Activated CD4-positive, CD25-positive, alpha-beta regulatory T cell treated with anti-CD3 and anti-CD28 coated beads, Interleukin-2, amount 50 U/mL, for 16 hours (primary cell): Measurements from ENCODE around the gene HAO1.

Experiments used
- DNase-seq: peaks from one replicate; pipeline ENCODE4 v3.0.0-alpha.2; 2020; ENCODE audit warnings: low read depth, low spot score

The HAO1 gene

DNA sequence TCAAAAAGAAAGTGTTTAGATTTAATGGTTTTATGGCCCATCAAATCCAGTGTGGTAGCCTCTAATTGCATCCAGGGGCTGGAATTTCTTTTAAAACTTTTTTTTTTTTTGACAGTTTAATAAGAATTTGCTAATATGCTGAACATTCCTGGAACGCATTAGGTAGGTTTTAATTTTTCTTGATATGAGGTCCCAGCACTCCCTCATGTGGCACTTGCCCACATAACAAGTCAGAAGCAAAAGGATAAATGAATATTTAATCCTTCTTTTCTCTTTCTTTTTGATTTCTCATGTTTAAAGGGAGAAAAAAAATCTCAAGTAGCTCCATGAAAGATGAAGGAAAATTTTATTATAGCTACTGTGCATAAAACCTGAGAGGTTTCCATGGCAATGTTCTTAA is 13.5 kb downstream of the HAO1 start:
- no peak for DNase-seq

DNA sequence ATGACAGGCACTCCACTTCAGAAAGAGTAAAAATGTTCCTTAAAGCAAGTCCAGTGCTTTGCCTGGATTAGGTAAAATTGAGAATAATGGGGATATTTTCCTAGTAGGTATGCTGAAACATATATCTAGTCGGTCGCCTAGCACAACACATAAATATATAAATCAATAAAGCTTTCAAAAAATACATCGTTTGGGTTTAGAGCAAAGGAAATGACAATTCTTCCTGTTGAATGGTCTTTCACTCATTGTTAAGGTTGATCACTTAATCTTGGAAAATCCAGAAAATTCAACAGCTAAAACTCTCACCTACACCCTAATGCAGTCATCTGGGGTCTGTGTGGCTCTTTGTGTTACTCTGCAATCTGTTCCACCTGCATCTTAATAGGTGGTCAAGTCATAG is 13.9 kb downstream of the HAO1 start:
- no peak for DNase-seq

DNA sequence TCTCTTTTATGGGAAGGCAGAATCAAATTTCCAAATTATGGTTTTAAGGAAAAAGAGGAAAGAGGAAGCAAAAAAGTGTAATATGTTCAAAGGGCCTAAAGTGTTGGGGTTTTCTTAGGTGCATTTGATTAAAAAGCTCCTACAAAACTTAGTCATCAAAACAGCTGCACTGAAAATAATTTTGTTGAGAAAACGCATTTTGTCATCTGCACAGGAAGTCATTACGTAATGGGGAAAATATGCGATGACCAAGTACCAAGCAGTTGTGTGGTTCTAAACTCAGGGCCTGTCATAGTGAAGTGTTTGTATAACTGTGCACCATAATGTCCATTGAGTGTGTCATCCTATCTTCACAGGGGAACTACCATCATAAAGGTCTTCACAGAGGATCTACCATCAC is 15.6 kb downstream of the HAO1 start:
- DNase-seq, result no peak

DNA sequence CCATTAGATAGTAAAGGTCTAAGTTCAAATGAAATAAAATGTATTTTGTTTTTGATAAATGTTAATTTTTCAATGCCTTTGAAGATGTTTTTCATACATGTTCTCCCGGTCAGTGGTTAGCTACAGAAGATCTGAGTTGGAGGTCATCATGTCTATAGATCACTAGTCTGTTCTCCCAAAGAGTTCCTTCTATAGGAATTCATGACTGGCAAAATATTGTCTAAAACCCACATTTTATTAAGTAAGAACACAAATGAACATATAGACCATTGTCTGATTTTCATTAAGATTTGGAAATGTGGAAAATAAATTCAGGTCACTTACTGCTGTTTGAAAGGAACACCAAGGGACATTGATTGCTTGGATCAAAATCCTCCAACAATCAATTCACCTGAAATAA is 23.6 kb downstream of the HAO1 start:
- DNase-seq, result no peak

- DNase-seq, result no peak
These were observed 27.7 kb downstream of the HAO1 start for GRCh38 chr20:7912551-7912950.

DNA sequence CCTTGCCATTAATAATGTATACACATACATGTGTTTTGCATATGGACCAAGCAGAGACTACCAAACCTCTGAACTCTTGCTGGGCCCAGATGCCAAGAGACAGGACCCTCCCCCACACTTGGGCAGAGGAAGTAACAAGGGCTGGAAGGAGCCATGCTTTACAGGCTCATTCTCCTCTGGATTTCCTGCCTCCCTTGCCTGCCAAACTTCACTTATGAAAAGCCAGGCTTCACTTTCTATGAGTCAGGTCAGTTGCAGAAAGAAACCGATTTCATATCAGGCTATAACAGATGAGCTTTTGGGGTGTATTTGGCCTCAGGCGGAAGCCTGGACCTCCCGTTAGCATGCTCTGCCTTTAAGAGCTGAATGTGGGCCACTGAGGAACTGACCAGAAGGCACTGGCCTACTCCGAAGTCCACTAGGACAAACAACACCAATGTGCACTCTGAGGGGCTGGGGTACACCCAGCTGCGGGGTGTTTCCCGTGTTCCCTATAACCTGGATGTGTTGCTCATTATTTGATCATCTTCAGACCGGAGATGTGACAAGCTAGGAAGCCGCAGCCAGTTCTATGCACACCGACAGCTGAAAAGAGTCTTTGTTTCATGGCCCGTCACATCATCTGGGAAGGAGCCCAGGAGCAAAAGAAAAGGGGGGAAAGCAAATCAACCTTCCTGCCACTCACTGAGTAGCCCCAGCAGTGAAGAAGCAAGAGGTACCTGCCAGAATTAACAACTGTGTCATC is 28.5 kb downstream of the HAO1 start:
- no peak for DNase-seq

DNA sequence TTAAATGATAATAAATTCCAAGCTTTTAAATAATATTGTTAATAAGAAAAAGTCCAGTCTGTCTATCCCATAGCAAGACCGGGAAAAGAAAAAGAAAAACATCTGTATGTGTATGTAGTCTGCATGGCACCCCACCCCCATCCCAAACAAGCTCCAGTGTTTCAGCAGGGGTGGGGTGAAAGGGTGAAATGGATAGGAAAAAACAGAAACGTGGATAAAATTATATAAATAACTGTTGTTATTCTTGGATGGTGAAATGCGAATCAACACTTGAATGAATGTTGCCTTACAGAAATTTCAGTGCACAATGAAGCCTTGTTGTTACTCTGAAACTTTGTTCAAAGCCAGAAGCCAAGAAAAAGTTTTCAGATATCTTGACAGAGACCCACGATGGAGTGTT is 31.4 kb downstream of the HAO1 start:
- no peak for DNase-seq

GRCh38 chr20:7903429-7903828 is 36.8 kb downstream of the HAO1 start:
- DNase-seq, result no peak

DNA sequence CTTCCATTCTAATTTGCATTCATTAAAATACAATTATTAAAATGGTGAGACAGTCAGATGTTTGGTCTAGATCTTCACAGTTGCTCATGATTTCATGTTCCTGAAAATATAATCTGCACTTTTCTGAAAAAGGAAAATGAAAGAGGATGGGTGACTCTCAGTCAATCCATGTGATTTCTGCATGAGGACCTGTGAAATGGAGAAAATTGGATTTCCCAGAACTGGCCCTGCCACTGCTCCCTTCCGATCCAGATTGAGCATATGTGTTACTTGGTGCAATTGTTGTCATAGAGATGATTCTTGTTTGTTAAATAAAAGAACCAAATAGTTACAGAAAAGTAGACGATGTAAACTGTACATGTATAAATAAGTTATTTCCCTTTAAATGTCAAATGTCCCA is 37.4 kb downstream of the HAO1 start:
- no peak for DNase-seq

DNA sequence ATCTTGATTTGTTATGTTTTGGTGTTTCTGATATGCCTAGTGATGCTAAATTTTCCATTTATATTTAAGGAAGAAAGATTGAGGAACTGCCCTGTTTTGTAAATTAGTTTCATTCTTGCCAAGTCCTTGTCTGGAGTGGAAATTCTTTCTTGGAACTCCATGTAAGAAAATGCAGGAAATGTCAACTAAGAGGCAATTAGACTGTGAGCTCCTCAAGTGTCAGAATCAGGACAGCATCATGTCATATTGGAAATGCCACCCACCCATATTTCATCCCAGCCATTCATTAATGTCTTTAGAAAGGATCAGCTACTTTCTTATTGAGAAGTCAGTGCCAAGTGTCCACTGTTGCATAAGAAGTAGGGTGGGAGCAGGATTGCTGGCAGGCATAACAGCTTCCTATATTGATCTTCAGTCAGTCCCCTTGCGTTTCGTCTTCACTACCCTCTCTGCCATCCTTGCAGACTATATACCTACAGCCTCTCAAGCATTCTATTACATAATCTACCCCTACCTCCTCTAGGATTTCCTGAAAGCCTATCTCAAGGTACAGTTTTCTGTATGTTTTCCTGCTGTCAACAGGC is 42.4 kb downstream of the HAO1 start:
- no peak for DNase-seq

GRCh38 chr20:7893014-7893730 is 47.1 kb downstream of the HAO1 start:
- no peak for DNase-seq

GRCh38 chr20:7891705-7892104 is 48.6 kb downstream of the HAO1 start:
- DNase-seq, result no peak

DNA sequence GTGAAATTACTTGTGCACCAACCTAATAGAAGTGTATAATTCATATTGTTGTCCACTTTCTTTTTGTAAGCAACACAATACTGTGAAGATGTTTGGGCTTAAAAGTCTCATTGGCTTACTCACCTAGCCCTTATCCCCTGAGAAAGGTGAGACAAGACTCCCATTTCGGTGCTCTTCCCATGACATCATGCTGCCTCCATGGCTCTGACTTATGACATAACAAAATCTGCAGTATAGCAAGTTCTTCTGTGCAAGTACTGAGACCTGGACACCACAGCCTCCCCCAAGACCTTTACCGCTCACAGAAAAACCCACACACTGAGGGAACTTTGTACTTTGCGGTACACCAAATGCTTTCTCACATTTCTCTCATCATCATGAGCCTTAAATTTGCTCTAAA is 50.5 kb downstream of the HAO1 start:
- no peak for DNase-seq

GRCh38 chr20:7883741-7884140 is 56.5 kb downstream of the HAO1 start:
- DNase-seq, result no peak

- no peak for DNase-seq
These were observed 56.9 kb downstream of the HAO1 start for GRCh38 chr20:7883309-7883708.

GRCh38 chr20:7882076-7882475 is 58.2 kb downstream of the HAO1 start:
- no peak for DNase-seq

- DNase-seq, result no peak
These were observed 58.7 kb downstream of the HAO1 start for GRCh38 chr20:7881551-7881950.

GRCh38 chr20:7879883-7880282 is 60.4 kb downstream of the HAO1 start:
- DNase-seq, result no peak

- no peak for DNase-seq
These were observed 72.2 kb downstream of the HAO1 start for GRCh38 chr20:7868108-7868507.

GRCh38 chr20:7866285-7866684 is 74.0 kb downstream of the HAO1 start:
- DNase-seq, result no peak

DNA sequence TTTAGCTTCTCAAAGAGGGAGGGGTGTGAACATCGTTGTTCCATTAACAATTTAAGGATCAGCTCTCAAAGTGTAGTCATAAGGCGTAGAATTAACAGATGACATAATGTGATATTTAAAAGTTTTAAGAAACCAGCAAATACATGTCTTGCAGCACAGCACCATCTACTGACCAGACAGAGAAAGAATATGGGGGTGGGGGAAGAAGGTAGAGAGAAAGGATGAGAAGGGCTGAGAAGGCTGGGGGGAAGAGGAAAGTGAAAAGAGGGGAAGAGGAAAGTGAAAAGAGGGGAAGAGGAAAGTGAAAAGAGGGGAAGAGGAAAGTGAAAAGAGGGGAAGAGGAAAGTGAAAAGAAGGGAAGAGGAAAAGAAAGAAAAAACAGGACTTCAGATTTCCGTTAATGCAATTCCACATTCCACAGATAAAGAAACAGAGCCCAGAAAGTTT is 80.9 kb downstream of the HAO1 start:
- DNase-seq, result no peak

DNA sequence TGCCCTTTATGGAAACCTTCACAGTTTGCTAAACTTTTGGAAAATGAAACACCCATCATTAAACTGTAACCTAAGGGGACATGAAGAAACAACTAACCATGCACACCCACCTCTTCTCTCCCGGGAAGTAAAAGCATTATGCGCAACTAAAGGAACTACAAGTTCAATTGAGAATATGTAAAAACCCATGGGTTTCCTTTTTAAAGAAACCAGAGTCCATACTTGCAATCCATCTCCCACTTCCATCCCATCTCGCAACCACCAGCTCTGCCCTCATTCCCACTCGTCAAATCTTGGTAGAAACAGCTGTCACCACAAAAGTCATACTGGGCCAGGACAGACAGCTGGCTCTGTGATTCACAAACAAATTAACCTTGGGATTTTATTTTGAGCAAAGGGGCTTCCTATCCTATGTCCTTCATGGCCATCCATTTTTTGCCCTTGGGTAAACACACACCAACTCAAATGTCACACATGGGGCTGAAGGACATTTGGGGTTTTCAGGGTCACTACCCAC is 81.5 kb downstream of the HAO1 start:
- DNase-seq, result no peak

DNA sequence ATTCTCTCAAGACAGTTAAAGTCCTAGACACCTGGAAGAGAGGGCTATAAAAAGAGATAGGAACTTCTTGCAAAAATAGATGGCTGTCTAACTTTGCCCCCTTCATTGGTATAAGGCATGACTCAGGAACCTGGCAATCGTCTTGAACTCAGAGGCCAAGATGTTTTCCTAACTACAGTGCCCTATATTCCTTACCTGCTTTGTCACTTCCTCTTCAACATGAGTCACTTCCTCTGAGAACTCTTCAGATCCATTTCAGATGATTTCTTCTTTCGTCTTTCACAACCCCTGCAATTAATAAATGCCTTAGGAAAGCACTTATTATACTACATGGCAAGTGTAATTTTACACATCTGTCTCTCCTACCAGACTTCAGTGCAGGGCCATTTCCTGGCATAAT is 83.5 kb downstream of the HAO1 start:
- no peak for DNase-seq
